Stimulated activated naive CD4-positive, alpha-beta T cell treated with Interleukin-2 at 50 U/mL for 16 hours (primary cell): ENCODE results near the gene VPS39.

Experiments used
- DNase-seq: peaks from one replicate; lab custom pipeline; 2025; lab: John Stamatoyannopoulos, UW

Gene VPS39

DNA sequence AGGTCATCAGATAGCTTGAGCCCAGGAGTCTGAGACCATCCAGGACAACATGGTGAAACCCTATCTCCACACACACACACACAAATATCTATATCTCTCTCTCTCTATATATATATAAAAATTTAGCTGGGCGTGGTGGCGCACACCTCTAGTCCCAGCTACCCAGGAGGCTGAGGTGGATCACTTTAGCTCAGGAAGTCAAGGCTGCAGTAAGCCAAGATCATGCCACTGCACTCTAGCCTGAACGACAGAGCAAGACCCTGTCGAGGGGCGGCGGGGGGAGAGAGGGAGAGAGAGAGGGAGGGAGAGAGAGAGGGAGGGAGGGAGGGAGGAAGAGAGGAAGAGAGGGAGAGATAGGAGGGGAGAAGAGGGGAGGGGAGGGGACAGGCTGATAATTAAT lies 79.6 kb downstream of the VPS39 start:
- no peak for DNase-seq

DNA sequence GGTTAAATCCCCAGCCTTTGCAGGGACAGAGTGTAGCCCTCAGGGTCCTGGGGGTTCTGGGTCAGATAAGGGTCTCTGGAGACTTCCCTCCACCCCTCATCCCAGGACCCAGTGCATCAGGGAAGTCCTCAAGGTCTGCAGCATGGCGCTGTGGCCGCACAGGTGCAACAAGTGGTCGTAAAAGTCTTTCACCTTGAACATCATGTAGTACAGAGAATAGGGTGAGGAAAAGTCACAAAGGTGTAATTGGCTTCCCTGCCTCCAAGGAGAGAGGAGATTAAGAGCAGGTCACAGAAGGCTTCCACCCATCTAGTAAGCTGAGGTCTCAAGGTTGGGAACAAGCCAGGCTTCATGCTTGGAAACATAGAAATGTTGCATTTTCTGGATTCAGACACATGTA lies 84.6 kb downstream of the VPS39 start:
- no peak for DNase-seq

DNA sequence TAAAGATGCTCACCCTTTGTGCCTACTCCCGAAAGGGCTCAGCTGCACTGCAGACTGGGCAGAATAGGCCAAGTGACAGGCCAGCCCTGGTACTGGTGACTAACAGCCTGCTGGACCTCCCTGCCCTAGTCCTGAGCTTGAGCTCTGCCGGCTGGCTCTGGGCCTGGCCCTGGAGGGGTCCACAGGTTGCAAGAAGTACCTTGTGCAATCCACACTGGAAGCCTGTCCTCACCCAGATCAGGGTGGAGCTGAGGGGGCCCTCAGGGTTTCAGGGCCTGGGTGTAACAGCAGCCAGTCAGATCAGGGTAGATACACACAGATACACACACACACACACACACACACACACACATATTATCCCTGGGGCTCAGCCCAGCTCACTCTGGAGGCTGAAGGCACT lies 86.4 kb downstream of the VPS39 start:
- DNase-seq: no peak

DNA sequence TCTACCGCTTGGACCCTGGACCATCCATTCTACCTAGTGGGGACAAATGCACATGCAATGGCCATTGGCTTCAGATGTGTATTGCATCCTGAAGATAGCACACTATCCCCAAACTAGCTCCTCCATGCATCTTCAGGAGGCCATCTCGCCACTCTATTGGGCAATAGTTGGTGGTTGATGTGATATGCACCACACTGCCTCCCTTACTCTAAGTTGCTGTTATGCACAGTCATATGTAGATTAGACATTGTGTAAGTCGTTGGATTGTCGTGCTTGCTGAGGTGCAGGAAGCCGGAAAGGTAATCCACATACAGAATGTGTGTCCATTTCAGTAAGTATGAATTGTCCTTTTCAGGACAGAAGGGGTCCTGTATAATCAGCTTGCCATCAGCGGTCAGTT lies 87.1 kb downstream of the VPS39 start:
- DNase-seq: no peak

DNA sequence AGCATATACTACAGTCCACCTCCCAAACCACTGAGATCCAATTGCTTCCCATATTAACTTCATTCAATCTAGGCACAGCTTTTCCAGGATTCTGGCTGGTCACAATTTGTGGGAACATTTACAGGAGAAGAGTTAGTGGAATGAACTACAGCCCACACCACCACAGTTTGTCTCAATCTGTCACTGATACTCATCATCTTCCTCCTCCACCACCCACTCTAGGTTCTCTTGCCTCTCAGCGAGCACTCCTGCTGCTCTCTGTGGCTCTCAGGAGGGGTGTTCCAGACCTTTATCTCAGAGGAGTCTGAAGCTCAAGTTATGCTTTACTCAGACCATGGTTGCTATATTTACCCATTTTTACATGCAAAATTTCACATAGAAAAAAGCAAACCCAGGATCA lies 87.8 kb downstream of the VPS39 start:
- no peak for DNase-seq

DNA sequence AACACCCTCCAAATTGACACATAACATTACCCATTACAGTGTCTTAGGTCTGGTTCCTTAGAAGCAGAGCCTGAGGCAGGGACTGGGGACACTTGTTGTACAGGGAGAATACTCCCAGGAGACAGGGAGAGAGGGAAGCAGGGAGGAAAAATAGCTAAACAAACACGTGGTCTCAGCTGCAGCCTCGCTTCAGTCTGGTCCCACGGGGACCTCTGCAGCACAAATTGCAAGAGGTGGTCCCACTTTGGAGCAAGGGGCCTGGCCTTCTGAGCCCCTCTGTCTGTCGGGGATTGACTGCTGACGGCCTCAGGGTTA lies 88.7 kb downstream of the VPS39 start:
- DNase-seq: no peak

DNA sequence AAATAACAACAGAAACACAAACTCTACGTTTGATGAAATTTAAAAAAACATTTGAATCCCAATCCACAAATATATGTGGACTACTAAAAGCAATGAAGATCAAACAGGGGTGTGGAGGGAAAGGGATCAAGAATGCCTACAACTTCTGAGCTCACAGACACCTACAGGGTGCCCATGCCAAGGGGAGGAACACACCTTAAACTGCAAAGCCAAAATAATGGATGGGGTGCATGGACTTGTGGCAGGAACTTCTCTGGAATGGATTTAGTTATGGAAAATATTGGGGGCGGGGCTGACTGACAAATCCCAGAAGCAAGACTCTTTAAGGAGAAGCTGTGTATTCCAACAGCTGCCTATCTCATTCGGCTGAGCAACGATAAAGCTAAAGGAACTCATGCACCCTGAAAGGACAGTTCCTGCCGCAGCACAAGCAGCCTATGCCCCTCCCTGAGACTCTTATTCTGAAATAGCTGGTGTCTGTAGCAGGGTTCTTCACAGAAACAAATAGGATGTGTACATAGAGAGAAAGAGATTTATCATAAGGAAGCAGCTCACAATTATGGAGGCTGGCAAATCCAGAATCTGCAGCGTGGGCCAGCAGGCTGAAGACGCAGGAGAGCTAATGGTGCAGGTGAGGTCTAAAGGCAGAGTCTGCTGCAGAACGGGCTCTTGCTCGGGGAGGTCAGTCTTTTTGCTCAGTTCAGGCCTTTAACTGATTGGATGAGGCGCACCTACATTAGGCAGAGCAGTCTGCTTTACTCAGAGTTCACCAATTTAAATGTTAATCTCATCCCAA lies 89.3 kb downstream of the VPS39 start:
- no peak for DNase-seq

DNA sequence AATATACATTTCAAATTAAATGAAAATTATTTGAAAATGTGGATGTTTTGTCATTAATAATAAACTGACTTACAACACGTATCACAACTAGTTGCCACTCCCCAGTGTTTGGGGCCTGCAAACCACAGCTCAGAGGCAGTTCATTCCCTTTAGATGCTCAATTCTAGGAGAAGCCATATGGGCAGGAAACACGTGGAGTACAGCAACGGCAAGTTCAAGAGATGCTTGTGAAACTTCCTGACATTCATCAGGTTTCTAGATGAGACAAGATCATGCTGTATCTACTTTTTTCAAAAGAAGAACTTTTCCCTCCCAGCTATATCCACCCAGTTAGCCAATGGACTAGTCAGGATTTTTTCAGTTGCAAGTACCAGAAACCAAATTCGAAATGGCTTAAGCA lies 96.2 kb downstream of the VPS39 start:
- DNase-seq: no peak

DNA sequence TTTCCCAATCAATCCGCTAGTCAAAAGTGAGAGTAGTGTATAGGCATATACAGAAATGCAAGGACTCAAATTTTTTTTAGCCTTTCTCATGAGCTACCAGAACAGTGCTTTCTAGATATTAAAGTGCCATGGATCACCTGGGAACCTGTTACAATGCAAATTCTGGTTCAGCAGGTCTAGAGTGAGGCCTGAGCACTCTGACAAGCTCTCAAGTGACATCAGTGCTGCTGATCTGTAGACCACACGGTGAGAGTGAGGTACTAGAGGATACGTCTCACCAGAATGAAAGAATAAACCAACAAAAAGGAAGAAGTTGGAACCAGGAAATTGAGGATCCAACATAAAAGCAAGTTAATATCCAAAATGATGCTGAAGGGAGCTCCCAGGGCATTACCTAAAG lies 97.7 kb downstream of the VPS39 start:
- DNase-seq: no peak

DNA sequence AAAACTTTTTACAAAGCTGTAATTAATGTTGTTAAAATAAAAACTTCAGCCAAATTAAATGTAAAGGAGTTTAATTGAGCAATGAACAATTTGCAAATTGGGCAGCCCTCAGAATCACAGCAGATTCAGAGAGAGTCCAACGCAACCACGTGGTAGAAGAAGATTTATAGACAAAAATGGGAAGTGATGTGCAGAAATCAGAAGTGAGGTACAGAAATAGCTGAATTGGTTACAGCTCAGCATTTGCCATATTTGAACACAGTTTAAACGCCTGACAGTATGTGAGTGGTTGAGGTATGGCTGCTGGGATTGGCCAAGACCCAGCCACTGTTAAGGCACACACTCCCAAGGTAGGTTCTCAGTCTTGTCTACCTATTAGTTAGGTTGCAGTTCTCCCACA lies 99.3 kb downstream of the VPS39 start:
- DNase-seq: no peak
